GM21529 (cell line): Measurements from ENCODE around the gene HOXA3.
A peak's percentile ranks its signal among the peaks of the same experiment; 100 is the strongest.

Source experiments
- ATAC-seq: cut with Tn5 transposase; IDR thresholded peaks from one replicate; pipeline ENCODE4 v1.9.1; 2021; ENCODE audit not compliant: unreplicated experiment

HOXA3 gene

DNA sequence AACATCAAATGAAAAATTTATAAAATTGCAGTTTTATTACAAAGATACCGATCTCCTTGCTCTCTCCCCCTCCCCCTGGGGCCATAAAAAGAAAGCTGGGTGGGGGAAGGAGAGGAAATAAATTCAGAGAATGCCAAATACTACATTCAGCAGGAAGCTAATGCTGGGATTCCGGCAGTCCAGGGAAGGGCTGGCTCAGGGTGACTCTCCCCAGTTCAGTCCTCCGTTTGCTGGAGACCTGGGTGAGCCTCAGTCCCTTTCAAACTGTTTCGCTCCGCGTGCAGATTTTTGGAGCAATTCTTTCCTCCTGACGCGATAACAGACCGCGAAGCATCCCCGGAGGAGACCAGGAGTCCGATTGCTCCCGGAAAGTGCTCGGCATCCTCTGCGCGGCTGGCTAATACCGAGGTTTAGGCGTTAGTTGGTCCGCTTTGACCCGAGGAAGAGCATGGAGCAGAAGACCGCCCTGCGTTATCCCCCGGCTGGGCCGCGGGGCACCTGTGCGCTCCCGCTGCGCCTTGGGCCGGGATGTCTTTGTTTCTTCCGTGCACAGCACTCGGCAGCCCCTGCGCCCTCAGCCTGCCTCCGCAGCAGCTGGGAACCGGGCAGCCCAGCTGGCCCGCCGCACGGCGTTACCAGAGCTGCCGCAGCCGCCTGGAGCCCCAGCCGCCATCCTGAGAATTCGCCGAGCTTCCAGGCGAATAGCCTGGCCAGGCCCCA lies 46.0 kb downstream of the HOXA3 start:
- ATAC-seq = no peak

GRCh38 chr7:27105301-27106031 lies 46.9 kb downstream of the HOXA3 start:
- ATAC-seq = no peak

DNA sequence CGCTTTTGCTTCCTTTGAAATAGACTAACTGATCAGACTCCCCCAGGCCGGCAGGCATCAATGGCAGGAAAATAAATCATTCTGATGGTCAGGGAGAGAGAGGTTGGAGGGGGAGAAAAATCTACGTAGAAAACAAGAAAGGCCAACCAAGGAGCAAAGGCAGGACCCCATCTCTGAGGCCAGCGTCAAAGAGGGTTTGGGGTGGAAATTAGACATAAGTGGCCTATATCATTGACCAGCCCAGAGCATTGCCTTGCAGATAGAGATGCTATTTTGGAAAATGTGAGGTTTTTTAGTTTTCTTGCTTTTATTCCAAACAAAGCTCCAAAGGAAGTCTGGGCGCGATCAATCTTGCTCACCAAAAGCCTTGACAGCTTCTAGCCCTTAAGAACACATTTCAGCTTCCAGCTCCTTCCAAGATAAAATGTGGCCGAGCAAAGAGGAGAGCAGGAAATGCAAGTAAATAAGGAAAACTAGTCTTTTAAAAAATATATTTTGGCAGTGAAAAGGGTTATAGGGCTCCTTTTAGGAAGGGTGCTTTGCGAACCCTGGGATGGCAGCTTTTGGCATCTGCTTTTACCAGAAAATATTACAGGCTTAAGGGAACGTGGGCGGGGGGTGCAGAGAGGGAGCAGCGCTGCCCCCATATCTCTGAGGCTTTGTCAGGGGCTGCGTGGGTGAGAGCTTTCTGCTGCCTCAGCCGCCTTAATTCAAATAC lies 47.9 kb downstream of the HOXA3 start:
- ATAC-seq = no peak

GRCh38 chr7:27103489-27104226 lies 48.7 kb downstream of the HOXA3 start:
- no peak for ATAC-seq

DNA sequence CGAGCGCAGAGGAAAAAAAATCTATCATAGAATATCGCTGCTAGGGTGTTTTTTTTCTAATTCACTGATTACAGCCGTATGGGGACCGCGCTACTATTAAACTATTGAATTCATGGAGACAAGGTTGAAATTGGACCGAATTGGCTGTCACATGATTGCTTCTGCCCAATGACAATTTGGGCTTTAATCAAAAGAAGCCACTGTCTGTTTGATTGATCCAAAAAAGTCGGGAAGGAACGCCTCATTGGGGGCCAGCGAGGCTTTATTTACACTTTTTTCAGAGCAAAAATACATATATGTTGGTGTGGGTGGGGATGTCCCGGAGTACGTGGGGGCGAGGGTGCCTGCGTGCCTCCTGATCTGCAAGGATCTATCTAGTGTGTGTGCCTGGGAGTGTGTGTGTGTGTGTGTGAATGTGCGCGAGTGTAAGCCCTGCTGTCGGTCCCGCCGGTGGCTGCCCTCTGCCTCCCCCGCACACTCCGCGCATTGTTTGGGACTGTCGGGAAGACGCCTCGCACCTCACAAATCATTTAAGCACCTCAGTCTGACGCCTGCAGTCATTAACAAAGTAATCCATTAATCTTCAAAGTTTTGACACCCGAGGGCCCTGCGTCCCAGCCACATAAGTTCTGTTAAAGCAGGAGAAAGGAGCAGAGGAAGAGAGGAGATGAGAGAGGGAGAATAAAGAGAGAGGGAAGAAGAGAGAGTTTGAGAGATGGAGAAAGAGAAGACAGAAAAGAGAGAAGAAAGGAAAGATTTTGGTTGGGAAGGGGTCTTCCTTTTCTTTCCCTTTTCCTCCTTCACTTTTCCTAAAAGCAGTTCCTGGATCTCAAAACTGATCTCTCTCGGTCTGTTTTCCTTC lies 49.6 kb downstream of the HOXA3 start, which contains the start of gene HOXA2:
HOXA2 (minus strand) TSS at position 103 of the 862 bp plus-strand sequence. CDS start 183 bp downstream, outside the sequence.
- ATAC-seq = no peak

- no peak for ATAC-seq
These were observed 50.3 kb downstream of the HOXA3 start for GRCh38 chr7:27101957-27102580.

DNA sequence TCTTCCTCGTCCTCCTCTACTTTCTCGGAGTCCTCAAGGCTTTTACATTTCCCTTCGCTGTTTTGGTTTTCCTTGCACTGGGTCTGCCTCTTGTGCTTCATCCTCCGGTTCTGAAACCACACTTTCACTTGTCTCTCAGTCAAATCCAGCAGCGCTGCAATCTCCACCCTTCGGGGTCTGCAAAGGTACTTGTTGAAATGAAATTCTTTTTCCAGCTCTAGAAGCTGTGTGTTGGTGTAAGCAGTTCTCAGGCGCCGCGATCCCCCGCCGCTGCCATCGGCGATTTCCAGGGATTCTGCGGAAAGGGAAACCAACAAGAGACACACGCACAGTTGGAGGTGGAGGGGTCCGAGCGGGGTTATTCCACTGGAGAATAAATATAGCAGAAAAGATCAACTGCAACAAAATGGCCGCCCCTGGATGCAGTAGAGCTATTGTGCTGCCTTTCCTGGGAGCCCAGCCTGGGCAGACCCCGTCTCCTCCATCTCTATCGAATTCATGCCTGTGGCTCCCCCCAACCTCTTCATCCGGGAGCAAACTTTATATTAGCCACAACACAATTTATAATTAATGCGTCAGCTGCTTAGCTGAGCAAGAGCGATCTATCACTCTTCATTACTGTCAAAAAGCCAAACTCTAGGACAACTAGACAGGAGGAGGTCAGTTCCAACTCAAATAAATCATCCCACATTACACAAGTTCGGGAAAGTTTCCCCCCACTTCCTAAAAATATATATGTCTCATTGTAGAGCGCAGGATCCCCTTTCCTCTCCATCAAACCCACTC lies 51.0 kb downstream of the HOXA3 start:
- no peak for ATAC-seq

DNA sequence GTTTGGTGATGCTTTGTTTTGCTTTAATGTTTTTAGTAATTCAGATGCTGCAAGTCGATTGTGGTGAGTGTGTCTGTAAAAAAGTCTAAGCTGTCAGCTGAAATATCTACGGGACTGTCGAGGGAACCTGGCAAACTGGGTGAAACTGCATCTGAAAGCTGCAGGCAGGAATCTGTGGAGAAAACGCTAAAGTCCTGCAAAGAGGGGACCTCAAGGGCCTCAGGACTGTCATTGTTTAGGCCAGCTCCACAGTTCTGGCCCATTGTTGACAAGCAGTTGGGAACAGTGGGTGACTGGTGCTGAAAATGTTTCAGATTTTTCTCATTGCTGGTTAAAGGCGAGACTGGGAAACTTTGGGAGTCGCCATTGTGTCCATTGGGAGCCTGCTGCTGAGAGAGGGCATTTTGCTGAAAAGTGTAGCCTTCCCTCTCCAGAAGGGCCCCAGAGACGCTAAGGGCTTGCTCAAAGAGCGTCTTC lies 51.7 kb downstream of the HOXA3 start:
- ATAC-seq = no peak

DNA sequence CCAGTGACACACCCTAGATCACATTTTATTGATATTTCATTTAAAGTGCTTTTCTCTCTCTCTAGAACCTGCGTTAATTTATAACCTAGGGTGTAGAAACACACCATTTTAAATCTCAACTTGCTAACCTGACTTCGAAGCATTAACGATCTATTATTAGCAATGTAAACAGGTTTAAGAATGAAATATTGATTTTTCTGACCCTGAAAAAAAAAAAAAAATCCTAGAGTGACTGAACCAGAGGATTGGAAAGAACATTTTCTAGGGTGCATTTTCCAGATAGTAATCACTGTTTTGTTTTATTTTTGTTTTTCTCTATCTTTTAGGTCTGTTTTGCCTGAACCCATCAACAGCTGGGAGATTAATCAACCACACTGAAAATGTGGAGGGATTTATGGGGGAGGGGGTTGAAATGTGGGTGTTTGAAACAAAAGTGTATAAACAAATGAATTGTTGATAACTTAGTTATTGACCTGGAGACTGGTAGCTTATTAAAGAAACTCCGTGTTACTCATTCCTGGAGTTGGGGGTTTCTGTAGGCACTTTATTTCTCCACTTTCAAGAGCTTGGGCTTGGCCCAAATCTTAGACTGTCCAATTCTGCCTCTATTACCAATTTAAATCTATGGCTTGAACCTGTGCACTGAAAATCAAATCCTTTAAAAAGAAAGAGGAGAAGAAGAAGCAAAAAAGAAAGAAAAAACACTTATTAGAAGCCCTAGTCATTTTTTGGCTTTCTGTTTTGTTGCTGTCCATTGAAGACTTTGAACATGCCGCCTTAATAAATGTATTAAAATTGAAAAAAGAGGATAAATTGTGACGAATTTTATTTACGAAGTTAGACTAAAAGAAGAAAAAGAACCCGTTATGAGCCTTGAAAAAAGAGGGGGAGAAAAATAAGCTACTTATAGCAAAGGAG lies 52.7 kb downstream of the HOXA3 start:
- no peak for ATAC-seq

DNA sequence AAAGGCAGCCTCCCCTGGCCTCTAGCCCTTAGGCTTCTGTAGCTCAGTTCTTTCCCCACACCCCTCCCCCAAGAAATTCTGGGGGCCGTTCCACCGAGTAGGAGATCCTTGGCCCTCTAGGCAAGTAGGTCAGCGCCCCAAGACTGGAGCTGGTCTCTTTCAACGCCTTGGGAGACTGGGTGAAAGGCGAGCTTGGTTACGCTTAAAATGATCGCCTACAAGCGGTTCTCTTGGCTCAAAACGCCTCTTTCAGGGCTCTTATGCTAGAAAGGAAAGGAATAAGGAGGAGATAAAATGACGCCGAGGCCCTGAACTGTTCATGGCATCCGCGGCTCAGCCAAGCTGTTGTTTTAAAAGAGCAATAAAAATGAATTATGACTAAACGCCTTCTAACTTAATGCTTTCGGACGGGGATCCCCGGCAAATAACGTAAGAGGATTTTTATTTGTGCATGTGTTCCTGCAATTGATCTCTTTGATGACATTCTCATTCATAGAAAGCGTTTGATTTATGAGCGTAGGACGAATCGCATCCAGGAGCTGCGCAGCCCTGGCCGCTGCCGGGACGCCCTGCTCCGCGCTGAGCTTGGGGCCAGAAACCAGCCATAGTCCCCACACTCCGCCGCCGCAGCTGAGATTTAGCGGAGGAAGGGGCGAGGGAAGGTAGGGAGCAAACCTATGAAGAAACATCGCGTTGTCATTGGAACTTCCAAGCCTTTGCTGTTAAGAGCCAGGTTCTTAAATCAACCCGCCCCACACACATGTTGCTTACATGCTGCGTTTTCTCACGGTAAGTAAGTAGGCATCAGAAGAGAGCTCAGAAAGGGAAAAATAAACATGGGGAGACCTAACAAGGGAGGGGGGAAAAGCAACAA lies 53.6 kb downstream of the HOXA3 start:
- ATAC-seq = no peak

DNA sequence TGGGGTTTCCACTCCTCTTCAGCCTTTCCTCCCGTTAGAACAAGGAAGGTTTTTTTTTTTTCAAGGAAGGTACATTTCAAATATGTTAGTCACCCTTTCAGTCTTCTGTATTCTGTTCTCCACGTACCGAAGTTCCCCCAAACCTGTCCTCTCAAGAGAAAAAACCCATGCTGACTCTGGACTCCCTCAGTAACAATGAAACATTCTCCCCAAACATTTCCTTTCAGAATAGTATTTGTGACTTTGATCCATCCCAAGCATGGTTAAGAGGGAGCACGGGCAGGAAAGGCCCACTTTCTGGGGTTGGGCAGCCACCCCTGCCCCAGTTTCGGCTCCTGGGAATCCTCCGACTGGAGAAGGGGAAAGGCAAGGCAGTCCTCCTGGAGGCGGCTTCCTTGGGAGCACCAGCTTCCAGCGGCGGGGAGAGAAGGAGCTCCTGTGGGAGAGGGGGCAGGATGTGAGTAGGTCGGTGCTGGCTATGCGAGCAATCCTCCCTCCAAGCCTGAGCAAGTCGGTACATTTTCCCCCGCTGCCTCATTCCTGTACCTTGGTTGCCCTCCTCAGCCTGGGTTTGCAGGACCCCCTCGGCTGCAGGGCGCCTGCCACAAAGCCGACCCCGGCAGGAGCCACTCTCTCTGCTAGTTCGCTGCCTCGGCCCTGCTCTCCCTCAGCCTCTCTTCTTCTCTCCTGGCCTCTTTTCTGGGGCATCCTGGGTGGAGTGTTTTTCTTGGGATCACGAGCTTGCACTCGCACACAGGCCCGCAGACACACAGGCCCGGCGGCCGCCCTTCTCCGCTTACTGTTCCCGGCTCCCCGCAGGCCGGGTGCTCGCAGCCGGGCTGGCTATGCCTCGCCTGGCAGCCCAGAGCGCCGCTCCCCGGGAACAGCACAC lies 54.5 kb downstream of the HOXA3 start:
- ATAC-seq = no peak

GRCh38 chr7:27096768-27097514 lies 55.4 kb downstream of the HOXA3 start:
- ATAC-seq = peak; percentile 11

- peak; percentile 86 for ATAC-seq
These were observed 56.3 kb downstream of the HOXA3 start, which contains the start of gene HOXA1 for GRCh38 chr7:27095897-27096767. Gene HOXA1, minus strand, starts transcription at chr7:27096000. Its CDS starts 88 bp downstream, at chr7:27095912.
